ENCODE measurements around the gene IGF1R.
"Not testable (repeated sequence)": the region's sequence is repeated elsewhere in the genome, so short reads cannot be mapped to it uniquely, and the experiment has no call there.

IGF1R gene

GRCh38 chr15:98970799-98971198 is 322.5 kb downstream of the IGF1R start:
- FAIRE-seq = no peak

- FAIRE-seq = no peak
Observed at GRCh38 chr15:98976500-98976899, 328.2 kb downstream of the IGF1R start.

DNA sequence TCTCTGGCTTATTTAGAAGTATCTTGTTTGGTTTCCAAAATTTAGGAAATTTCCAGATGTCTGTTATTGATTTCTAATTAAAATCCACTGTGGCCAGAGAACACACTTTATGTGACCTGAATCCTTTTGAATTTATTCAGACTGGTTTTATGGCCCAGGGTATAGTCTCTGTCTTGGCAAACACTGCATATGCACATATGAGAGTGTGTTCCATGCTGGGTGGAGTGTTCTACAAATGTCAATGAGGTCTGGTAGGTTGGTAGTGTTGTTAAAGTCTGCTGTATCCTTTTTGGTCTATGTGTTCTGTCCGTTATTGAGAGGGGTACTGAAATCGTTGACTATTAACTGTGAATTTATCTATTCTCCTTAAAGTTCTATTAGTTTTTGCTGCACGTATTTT is 329.1 kb downstream of the IGF1R start:
- FAIRE-seq = no peak

DNA sequence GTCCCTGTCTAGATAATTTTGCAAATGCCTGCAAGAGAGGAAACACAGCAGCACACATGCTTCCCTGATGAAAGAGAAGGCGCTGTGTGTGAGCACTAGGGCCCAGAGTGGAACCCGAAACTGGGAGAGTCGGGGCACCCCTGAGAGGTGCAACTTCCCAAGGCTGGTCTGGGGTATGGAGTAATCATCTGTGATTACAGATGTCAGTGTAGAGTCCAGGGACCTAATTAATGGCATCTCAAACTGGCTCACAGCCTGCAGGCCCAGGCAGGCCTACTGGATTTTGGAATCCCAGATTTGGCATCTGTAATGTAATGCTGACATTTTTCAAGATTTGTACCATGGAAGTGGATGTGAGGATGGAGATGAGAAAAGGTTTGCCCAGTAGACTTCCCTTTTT is 329.8 kb downstream of the IGF1R start:
- no peak for FAIRE-seq

DNA sequence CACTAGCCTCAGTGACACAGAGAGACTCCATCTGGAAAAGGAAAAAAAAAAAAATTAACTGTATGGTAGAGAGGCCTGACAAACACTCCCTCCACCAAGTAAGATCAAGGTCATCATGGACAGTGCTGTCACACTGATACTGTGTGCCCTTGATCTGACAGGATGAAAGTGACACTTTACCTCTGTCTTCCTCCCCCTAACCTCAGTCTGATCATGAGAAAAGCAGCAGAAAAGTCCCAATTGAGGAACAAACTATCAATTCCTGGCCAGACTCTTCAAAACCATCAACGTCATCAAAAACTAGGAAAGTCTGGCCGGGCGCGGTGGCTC is 332.5 kb downstream of the IGF1R start:
- no peak for FAIRE-seq

DNA sequence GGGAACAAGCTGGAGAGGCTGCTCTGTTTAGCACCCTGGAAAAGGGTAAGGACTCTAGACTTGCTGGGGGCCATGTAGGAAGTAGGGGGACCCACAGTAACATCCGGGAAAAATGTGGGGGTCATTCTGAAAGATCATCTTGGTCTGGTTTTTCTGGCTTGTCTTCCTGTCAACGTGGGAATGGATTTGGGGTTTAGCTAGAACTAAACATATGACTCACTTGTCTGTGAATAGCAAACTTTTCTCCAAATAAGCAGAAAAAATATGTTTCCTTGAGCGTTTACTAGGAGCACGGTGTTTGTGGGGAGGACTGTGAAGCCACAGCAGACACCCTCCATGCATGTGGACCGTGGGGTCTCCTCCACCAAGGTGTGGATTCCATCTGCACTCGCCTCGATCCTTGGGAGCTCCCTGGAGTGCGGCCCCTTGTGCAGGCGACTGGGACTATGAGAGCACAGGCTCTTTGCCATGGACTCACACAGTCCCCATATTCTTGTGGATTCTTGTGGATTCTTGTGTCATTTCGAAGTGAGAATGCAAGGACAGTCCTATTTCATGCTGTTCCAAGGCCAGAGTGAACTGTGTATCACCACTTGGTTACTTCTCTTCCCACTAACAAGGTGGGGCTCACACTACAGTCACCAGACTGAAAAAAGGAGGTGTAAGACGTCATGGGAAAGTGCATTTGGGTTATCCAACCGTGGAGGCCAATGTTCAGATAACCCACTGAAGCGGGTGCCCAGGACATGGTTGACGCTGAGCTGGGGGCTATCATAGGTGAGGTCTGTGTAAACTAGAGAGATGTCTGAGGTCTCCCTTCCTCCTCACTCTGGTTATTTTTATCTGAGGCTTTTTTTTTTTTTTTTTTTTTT is 333.7 kb downstream of the IGF1R start:
- no peak for FAIRE-seq

DNA sequence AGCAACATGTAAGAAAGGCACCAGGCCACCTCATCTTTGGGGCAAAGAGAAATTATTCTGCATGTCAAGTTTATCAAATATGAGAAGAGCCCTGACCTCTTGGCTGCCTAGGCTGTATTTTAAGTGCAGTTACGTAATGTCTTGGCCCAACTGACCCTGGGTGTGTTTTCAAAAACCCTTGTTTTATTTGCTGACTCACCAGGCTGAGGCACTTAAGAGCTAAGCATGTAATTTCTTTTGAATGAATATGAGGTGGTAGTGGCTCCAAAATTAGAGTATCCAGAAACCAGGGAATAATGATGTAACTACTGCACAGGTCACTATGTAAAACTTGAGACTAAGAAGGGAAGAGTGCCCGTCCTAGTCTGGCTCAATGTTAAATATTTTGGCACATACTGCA is 335.0 kb downstream of the IGF1R start:
- FAIRE-seq = no peak

- FAIRE-seq = no peak
Observed at GRCh38 chr15:98986281-98986680, 337.9 kb downstream of the IGF1R start.

- FAIRE-seq = no peak
Observed at GRCh38 chr15:98994892-98995291, 346.6 kb downstream of the IGF1R start.

GRCh38 chr15:98996169-98996568 is 347.8 kb downstream of the IGF1R start:
- FAIRE-seq = no peak

DNA sequence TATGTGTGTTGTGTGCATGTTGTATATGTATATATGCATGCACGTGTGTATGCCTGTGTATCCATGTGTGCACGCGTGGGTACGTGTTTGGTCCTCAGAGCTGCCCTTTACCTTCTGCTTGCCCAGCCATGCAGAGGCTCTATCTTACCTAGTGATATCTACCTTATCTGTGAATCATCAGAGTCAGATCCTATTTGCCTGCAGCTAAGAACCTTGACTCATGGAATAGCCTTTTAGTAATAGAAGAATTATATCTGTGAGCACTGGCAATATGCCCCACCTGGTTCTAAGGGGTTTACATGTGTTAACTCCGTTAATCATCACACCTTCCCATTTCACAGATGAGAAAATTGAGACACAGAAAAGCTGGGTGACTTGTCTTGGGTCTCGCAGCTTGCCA is 348.3 kb downstream of the IGF1R start:
- FAIRE-seq = no peak

GRCh38 chr15:98997312-98997711 is 349.0 kb downstream of the IGF1R start:
- FAIRE-seq = no peak

DNA sequence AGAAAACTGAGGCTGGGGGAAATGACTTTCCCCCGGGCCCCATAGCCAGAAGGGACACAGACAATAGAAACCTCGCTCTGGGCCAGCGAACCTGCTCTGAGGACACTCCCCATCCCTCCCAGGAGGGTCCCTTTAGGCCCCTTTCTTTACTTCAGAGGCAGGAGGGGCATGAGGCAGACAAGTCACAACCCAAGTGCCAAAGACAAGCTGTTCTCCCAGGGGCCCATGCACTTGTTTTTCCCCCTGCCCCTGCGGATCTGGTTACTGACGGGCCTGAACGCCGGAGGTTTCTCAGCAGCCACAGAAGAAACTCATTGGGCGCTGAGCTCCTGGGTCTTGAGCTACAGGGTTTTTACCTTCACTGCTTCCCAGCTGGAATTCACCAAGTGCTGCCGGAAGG is 349.4 kb downstream of the IGF1R start:
- FAIRE-seq = no peak

DNA sequence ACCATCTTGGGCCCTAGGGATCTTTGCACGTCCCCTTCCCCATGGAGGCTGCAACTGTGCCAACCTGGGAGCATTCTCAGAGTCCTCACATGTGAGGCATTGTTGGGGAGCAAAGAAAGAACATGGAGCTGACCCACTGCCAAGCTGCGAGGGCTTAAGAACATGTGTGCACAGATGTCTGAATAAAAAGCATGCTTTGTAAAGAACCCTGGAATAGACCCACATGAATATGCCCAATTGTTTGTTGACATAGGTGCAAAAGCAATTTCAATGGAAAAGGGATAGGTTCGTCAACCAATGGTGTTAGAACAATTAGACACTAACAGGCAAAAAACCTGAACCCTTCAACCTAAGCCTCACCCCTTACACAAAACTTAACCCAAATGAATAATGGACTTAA is 349.9 kb downstream of the IGF1R start:
- no peak for FAIRE-seq

GRCh38 chr15:98999233-98999632 is 350.9 kb downstream of the IGF1R start:
- no peak for FAIRE-seq

DNA sequence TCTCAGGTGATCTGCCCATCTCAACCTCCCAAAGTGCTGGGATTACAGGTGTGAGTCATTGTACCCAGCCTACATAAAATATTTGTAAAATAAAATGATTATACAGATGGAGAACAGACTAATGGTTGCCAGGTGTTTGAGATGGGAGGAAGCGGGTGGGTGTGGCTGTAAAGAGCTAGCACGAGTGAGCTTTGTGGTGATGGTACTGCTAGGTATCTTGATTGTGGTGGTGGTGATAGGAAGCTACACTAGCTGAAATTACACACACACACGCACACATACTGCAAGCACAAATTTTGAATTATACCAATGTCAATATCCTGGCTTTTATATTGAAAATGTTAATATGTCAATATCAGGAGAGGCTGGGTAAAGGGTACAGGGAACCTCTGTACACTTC is 353.9 kb downstream of the IGF1R start:
- FAIRE-seq = no peak

- not testable (repeated sequence) for FAIRE-seq
Observed at GRCh38 chr15:99003317-99003716, 355.0 kb downstream of the IGF1R start.

DNA sequence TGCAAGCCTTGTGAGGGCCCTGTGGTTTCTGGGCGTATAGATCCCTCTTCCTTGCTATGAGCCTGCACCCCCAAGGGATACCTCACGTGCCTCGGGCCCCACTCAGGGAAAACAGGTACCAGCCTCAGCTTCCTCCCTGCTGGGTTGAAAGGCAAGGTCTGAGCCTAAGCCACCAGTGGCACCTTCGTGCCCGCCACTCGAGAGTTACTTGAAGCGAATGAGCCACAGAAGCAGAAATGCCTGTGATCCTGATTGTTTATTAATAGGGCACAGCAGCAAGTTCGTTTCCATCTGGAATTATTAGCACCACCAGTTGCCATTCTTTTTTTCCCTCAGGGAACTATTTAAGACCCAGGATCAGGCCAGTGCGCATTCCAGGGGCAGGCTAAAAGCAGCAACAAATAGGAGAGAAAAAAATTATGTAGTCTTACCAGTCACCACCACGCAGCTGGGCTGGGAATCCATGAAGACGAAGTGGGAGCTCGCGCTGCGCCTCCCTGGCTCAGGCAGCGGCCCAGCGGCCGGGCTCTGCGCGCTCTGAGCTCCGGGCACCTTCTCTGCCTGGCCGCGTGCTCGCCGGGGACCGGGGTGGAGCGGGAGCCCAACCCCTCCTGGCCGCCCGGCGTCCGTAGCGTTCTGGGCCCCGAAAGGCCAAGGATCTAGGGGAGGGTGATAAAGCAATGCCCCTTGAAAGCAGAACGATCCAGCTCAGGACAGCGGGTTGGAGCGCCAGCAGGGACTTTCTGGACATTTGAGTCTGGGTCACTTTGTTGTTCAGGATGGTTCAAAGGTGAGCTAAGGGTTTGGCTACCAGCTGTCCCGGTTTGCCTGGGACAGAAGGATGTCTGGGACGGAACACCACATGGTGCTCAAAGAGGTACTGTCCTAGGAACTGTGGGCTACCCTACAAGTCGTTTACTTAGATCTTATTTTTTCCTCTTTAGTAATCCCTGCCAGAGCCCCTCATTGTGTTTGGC is 356.9 kb downstream of the IGF1R start:
- FAIRE-seq = not testable (repeated sequence)

GRCh38 chr15:99006146-99006545 is 357.8 kb downstream of the IGF1R start:
- no peak for FAIRE-seq

DNA sequence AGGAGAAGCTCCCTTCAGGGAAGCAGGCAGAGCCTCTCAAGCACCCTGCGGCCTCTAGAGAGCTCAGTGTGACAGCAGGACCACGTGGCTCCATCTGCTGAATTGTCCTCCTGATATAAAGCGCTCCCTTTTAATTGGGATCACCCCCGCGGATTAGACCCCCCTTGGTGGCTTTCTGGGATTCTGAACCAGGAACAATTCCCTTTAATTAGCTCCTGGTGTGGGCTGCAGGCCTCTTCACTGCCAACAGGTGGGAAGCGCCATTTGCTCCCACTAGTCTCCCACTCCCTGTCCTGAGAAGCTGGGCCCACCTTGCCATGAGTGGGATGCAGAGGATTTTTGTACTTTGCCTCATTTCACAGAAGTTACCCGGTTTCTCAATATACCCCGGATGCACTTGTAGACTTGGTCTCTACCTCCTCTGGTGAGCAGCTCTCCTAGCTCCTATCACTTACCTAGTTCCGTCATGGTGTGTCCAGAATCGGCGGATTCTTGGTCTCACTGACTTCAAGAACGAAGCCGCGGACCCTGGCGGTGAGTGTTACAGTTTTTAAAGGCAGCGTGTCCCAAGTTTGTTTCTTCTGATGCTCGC is 358.7 kb downstream of the IGF1R start:
- no peak for FAIRE-seq

DNA sequence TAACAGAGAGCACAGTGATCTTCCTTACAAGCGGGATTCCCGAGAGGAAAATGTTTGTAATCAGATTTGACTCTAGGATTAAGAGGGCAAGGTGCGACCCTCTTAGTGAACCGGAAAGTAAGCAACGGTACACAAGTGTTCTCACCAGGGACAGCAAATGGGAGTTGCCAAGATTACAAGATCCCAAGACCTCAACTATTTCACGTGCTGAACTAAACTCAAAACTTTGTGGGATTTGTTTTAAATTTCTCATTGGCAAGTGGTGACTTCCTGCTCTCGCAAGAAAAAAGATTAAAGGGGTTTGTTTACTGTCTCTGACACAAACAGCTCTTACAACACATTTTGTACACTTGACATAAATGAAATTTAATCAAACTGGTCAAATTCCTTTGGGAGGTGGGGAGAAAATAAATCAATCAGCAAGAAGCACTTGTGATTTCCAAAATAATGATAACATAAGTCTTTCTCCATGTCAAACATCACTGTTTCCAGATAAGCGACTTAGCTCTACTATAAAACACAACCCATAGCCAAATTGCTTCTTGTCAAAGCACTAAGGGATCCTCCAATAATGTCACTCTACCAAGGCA is 361.5 kb downstream of the IGF1R start:
- FAIRE-seq = no peak

GRCh38 chr15:99010768-99011167 is 362.4 kb downstream of the IGF1R start:
- no peak for FAIRE-seq

Measured in TTC549 (cell line).